ENCODE data around the gene ANKRD23.

DNA sequence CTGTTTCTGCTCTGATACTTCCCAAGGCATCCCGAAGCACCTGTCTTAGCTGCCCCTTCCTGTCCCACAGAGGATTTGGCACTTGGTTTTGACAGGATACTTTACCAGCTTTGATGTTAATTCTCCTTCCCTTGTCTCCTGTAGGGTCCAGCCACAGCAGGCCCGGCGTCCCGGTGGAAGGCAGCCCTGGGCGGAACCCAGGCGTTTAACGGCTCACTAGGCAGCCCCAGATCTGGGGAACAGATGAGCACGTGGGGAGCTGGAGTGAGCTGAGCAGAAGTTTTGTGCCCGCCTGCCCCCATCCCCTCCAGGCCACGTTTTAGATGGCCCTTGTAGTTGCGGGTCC lies 11.4 kb downstream of the ANKRD23 start:
- TF ChIP-seq HDAC2 (IDR thresholded peaks at IDR 0.05; ENCODE audit: borderline replicate concordance in 1 of 2, low read depth in 2 of 2, low read length in 2 of 2) (no peak), POLR2AphosphoS5 (IDR thresholded peaks at IDR 0.05; ENCODE audit: low read depth, low read length) (no peak)
- TF ChIP-seq, protein P1, sequence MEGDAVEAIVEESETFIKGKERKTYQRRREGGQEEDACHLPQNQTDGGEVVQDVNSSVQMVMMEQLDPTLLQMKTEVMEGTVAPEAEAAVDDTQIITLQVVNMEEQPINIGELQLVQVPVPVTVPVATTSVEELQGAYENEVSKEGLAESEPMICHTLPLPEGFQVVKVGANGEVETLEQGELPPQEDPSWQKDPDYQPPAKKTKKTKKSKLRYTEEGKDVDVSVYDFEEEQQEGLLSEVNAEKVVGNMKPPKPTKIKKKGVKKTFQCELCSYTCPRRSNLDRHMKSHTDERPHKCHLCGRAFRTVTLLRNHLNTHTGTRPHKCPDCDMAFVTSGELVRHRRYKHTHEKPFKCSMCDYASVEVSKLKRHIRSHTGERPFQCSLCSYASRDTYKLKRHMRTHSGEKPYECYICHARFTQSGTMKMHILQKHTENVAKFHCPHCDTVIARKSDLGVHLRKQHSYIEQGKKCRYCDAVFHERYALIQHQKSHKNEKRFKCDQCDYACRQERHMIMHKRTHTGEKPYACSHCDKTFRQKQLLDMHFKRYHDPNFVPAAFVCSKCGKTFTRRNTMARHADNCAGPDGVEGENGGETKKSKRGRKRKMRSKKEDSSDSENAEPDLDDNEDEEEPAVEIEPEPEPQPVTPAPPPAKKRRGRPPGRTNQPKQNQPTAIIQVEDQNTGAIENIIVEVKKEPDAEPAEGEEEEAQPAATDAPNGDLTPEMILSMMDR (IDR thresholded peaks at IDR 0.05; ENCODE audit: control extremely low read depth in 1 of 3, insufficient read depth in 1 of 3, low read depth in 1 of 3, low read length in 3 of 3): no peak

All from H1 (cell line).